HG02759 (cell line): ENCODE data around the gene PFKFB4.
"Not testable (repeated sequence)": the region's sequence is repeated elsewhere in the genome, so short reads cannot be mapped to it uniquely, and the experiment has no call there.

ENCODE experiments used
- ATAC-seq: cut with Tn5 transposase; IDR thresholded peaks from one replicate; pipeline ENCODE4 v1.9.1; 2021; ENCODE audit warnings: mild to moderate bottlenecking, moderate library complexity; ENCODE audit not compliant: unreplicated experiment

The PFKFB4 gene

DNA sequence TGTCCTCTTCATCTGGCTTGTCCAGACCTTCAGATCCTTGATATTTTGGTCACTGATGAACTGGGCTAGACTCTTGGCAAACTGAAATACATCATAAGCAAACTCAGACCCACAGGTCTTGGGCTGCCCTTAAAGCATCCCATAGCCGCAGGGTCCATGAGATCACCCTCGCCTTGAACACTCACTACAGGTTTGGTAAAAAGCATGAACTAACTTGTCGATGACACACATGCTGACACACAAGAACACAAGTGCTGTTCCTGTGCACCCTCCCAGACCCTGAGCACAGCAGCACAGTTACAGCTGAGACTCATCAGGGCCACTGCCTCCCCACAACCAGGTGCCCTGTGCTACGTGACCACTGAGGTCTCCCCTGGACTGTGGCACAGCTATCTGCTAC lies 21.0 kb downstream of the PFKFB4 start:
- ATAC-seq = no peak

DNA sequence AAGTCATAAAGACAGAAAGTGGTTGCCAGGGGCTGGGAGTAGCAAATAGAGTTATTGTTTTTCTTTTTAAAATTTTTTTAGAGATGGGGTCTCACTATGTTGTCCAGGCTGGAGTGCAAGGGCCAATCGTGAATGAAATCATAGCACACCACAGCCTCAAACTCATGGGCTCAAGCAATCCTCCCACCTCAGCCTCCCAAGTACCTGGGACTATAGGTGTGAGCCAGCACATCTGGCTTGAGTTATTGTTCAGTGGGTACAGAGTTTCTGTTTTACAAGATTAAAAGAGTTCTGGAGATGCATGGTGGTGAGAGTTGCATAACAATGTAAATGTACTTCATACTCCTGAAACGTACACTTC lies 23.6 kb downstream of the PFKFB4 start:
- ATAC-seq = no peak

DNA sequence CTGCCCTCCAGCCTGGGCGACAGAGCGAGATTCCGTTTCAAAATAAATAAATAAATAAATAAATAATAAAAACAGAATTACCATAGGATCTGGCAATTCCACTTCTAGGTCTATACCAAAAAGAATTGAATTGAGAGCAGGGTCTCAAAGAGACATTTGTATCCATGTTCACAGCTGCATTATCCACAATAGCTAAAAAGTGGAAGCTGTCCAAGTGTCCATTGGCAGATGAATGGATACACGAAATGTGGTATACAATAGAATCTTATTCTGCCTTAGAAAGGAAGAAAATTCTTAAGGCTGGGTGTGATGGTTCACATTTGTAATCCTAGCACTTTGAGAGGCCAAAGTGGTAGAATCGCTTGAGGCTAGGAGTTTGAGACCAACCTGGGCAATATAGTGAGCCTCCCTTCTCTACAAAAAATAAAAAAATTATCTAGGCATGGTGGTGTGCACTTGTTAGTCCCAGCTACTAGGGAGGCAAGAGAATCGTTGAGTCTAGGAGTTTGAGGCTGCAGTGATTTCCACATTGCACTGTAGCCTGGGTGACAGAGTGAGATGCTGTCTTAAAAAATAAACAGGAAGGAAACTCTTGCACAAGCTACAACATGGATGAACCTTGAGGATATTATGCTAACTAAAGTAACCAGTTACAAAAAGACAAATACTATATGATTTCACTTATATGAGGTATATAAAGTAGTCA lies 24.2 kb downstream of the PFKFB4 start:
- ATAC-seq = no peak

DNA sequence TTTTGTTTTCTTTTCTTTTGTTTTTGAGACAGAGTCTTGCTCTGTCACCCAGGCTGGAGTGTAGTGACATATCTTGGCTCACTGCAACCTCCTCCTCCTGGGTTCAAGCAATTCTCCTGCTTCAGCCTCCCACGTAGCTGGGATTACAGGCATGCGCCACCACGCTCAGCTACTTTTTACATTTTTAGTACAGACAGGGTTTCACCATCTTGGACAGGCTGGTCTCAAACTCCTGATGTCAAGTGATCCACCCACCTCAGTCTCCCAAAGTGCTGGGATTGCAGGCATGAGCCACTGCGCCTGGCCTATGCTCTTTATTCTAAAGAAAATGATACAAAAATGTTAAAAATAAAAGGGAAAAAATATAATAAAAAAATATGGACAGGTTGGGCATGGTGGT lies 25.9 kb downstream of the PFKFB4 start:
- ATAC-seq = not testable (repeated sequence)

DNA sequence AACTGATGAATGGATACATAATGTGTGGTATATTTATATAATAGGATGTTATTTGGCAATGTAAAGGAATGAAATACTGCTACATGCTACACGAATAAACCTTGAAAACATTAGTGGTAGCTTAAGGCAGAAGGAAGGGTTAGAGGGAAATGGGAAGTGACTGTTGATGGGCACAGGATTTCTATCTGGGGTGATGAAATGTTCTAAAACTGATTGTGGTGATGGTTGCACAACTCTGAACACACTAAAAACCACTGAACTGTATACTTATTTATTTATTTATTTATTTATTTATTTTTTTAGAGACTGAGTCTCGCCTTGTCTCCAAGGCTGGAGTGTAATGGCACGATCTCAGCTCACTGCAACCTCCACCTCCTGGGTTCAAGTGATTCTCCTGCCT lies 27.8 kb downstream of the PFKFB4 start:
- no peak for ATAC-seq

DNA sequence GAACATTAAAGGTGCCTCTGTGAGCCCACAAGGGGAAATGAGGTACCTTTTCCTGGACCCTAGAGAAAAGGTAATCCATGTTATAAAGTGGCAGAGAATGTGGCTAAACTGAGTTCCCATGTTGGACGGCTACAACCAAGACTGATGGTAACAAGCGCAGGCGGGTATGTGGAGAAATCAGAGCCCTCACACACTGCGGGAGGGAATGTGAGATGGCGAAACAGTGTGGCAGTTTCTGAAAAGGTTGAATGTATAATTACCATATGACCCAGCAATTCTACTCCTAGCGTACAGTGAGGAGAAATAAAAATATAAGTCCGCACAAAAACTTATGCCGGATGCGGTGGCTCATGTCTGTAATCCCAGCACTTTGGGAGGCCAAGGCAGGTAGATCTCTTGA lies 28.6 kb downstream of the PFKFB4 start:
- no peak for ATAC-seq

DNA sequence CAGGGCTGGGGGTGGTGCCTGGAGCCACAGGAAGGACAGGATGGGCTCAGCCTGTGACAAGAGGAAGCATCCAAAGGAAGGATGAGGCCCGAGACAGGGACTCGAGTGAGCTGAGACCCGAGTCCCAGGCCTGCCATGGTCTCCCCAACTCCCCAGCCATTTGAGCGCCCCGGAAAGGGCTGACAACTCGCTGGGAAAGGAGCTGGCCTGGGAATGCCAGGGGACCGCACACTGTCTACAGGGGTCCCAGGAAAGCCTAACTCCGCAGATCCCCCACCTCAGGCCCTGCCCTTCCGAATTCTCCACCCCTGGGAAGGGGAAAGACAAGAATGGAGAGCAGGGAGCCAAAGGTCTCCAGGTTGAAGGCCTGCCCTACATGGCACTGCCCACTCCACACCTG lies 31.6 kb downstream of the PFKFB4 start:
- no peak for ATAC-seq

DNA sequence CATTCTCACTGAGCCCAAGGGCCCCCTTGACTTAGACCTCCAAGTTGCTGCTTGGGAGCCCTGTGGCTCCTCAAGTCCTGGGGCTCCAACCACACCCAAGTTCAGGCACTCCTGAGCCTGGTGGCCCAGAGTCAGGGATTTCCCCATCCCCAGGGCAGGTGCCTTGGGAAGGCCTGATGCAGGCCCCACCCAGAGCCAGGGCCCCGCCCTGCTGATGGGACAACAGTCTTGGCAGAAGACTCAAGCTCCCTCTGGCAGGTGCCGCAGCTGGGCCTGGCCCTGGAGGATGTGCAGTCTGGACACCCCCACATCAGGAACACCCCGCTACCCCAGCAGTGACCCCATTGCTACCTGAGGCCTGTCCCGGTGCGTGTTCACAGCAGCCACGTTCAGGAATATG lies 35.0 kb downstream of the PFKFB4 start:
- no peak for ATAC-seq

DNA sequence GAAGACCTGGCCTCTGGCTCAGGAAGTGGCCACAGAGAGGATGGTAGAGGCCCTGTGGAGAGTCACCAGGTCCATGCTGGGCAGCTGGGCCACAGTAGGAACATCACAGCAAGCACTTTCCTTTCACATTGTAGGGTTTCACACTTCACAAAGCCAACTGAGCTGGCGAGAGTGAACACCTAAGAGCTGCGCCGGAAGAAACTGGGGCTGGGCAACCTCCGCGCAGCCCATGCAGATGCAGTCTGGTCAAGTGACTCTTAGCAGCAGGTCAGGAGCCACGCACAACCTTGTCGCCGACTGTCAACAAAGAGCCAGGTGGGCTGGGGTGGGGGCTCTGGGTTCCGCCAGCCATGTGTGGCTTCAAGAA lies 37.3 kb downstream of the PFKFB4 start:
- ATAC-seq = no peak

DNA sequence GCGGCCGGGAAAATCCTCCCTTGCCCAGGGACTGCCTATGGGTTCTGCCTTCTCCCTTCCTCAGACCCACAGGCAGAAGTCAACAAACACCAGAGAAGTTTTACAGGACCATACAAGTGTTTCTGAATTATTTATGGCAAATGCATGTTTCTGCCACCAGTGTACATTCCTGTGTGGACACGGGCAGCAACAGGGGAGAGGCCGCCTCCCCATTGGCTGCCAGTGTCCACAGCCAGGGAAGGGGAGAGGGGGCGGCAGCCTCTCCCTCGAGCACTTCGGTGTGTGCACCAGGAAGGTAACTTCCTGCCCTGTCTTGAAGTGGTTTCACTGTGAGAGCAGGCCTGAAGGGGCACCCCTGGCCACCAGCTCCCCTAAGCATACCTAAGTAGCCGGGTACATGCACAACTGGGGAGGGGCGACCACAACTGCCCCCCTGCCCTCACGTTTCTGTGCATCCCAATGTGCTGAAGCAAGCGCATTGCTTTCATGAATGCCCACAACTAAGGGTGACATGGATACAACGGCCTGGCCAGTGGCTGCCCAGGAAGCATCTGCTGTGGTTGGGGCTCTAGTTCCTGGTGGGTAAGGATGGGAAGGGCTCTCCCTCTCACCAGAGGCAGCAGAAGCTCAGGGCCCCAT lies 37.8 kb downstream of the PFKFB4 start:
- no peak for ATAC-seq

DNA sequence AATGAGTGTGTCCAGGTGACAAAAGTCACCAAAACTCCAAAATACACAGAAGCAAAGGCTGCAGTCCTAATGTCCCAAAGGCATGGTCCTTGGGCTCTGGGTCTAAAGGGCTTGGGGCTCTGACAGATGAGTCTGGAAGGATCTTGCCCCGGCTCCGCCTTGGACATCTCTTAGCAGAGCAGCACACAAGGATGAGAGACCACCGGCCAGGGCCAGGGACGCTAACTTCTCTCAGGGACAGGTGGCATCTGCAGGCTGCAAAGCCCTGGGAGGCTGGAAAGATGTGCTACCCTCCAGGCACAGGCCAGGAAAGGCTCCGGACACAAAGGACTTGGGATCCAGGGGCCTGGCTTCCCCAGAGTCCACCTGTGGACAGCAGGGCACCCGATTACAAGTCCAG lies 38.5 kb downstream of the PFKFB4 start:
- ATAC-seq = no peak

DNA sequence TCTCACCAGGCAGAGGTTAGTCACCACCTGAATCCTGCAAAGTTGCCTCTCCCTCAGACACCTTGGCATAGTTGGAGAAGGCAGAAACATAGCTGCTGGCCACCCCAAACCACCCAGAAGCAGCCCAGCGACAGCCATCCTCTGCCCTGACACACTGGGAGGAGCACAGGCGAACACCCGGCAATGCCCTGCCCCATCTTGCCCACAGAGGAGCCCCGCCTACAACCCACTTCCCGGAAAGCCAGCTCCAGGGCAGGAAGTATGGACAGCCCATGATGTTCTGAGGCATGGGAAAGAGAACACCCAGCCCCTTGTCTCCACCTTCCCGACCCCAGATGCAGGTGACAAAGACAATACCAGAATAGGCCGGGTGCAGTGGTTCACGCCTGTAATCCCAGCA lies 40.0 kb downstream of the PFKFB4 start:
- ATAC-seq = no peak

DNA sequence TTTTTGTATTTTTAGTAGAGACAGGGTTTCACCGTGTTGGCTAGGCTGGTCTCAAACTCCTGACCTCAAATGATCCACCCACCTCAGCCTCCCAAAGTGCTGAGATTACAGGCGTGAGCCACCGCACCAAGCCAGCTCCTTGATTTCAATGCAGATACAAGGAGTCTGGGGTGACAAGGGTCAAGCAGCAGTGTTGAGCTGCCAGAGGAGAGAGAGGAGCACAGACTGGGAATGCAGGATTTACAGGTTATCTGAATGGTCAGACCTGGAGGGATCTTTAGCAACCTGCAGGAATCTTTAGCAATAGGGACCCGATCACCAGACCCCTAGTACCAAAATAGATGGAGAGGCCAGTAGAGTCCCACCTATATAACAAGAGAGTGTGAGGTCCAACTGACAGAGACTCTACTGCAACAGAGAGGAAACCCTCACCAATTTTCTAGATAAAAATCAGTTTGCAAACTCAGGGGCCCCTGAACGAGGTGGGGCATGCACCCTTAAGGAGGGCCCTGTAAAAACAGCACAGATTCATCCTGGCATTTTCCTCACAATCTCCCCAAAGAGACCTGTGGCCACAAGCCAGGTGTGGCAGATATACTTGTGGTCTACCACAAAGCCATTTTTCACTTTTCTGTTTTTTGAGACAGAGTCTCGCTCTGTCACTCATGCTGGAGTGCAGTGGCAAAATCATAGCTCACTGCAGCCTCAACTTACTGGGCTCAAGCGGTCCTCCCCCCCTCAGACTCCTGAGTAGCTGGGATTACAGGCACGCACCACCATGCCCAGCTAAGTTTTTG lies 42.0 kb downstream of the PFKFB4 start:
- no peak for ATAC-seq

DNA sequence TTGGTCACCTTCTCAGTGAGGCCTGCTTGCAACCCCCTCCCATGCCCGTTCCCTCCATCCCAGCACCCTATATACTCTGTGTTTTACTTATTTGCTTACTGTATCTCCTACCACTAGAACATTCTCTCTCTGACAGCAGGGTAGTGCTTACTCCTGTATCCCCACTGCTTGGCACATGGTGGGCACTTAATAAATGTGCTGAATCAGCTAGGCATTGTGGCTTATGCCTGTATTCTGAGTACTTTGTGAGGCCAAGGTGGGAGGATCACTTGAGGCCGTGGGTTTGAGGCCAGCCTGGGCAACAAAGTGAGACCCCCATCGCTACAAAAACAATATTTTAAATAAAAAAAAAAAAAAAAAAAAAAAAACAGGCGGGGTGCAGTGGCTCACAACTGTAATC lies 45.1 kb downstream of the PFKFB4 start:
- no peak for ATAC-seq

DNA sequence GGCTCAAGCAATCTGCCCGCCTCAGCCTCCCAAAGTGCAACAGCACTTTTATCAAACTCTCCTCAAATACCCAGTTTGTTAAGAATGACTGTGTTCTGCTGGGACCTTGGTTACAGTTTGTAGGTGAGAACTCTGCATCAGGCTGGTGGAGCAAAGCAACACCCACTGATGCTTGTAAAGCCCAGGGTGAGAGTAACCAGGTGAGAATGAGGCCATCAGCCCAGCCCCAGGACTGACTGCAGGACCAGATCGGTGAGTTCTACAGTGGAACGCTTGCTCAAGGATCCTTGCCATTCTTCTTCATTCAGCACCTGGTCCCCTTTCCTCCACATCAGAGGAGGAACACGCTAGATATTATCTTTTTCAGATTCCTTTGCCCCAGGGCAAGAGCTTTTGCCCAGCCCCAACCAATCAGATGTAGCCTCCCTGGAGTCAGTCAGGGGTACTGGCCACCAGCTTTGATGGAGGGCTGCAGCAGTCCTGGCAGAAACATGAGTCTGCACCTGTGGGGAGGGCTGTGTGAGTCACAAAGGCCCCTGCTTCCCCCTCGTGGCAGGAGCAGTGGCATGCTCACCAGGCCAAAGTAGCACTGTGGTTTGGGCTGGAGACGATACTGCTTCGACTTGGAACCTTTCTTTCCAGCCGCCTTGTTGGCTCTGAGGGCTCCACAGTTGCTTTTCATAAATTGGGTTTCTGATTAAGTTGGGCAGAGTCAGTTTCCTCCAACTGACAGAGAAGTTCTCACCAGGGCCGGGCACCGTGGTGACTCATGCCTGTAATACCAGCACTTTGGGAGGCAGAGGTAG lies 49.1 kb downstream of the PFKFB4 start:
- no peak for ATAC-seq

DNA sequence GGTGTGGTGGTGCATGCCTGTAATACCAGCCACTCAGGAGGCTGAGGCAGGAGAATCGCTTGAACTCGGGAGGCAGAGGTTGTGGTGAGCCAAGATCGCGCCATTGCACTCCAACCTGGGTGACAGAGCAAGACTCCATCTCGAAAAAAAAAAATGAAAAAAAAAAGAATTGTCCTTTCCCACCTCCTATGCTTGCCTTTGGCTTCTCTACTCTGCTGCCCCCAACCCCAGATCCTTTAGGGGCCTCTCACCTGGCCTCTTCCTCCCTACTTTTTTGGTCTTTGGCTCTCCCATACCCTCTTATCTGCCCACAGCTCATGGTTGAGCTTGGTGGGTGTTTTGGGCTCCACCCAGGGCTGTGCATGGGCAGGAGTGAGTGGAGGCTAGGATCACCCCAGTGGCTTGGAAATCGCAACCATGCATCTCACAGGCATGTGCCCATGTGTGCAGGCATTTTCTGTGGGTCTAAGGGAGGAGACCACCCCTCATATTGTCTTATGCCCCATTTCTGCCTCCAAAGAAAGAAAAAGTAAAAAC lies 50.6 kb downstream of the PFKFB4 start:
- ATAC-seq = no peak

DNA sequence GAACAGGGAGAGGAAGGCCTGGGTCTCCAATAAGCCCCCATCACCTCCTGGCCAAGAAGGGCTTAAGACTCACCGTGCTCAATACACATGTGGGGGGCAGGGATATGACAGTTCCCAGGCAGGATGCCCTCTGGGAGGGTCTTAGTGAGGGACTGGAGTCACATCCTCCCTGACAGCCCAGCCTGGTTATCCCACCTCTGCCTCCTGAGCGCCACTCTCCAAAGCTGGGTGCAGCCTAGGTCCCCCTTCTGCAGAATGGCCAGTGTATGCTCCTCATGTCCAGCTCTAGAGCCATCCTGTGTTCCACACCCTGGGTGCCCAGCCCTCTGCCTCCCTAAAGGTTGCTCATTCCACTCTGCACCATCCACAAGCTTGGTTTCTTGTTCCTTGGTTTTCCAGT lies 51.5 kb downstream of the PFKFB4 start:
- no peak for ATAC-seq

DNA sequence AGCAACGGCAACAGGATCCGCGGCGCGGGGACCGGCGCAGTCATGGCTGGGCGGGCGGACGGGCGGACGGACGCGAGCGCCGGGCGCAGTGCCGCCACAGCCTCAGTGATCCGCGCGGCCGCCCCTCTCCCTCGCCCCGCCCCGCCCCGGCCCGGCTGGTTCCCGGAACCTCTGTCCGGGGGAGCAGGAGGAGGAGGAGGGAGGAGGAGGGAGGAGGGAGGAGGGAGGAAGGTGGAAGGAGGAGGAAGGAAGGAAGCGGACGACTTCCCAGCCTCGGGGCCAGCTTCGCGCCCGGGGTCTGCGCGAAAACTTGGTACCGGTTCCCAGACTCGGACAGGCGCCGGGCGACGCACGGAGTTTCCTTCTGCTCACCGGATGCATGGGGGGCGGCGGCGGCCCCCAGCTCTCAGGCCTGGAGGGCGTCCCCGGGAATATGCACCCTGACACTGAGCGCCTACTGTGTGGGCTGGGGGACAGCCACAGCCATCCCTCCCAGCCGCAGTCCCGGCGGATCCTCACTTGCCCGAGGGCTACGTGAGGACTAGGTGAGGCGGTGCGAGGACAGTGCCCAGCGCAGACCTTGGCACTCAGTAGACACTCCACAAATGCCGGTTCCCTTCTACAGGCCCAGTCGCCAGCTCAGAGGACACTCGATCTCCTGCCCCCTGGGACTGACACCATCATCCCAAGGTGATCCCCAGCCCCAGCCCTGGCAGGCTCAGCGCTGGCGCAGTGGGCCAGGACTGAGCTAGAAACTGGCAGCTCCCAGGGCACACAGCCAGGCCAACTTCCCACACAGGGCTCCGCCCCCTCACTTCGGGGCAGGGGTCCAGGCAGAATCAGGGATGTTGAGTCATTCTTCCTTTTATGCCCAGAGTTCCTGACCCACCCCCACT lies 52.3 kb downstream of the PFKFB4 start, which contains the start of gene SHISA5:
Gene SHISA5 (minus strand): TSS at position 124 of the 896 bp plus-strand sequence. CDS start 80 bp downstream, at position 44.
- ATAC-seq = peak; percentile 47

DNA sequence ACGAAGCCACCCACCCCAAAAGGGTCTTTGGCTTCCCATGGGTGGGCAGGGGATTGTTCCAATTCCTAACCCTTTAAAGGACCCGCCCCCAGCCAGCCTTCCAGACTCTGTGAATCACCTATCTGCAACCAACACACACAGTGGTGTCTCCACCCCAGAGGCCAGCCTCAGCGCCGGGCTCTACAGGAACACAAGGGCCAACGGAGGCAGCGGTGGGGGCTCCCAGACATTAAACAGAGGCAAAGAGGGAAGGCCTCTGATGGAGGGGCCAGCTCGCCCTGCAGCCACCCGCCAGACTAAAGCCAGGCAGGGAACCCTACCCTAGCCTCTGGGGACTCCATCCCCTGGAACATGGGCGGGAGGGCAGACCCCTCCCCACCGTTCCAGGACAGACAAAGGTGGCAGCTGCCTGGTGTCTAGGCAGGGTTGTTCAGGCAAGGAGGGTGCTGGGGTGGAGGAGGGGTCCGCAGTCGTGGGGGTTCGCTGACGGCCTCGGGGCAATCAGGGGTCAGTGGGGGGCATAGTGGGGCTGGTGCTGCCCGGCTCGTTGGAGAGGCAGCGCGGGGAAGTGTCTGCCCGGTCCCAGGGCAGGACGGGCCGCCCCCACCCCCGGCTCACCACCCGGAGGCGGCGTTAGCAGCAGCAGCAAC lies 53.1 kb downstream of the PFKFB4 start:
- ATAC-seq = no peak
